ENCODE results near the gene CEP83. TPM values are rescaled to one million over a fixed set of nuclear protein-coding genes. Genes with fewer than 3 reads are reported as not detected.
A peak's percentile ranks its signal among the peaks of the same experiment; 100 is the strongest.

CEP83 gene, protein sequence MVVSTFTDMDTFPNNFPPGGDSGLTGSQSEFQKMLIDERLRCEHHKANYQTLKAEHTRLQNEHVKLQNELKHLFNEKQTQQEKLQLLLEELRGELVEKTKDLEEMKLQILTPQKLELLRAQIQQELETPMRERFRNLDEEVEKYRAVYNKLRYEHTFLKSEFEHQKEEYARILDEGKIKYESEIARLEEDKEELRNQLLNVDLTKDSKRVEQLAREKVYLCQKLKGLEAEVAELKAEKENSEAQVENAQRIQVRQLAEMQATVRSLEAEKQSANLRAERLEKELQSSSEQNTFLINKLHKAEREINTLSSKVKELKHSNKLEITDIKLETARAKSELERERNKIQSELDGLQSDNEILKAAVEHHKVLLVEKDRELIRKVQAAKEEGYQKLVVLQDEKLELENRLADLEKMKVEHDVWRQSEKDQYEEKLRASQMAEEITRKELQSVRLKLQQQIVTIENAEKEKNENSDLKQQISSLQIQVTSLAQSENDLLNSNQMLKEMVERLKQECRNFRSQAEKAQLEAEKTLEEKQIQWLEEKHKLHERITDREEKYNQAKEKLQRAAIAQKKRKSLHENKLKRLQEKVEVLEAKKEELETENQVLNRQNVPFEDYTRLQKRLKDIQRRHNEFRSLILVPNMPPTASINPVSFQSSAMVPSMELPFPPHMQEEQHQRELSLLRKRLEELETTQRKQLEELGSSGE
- 10 to 100 TPM; 23.3 to 26.3 TPM for total RNA-seq

DNA sequence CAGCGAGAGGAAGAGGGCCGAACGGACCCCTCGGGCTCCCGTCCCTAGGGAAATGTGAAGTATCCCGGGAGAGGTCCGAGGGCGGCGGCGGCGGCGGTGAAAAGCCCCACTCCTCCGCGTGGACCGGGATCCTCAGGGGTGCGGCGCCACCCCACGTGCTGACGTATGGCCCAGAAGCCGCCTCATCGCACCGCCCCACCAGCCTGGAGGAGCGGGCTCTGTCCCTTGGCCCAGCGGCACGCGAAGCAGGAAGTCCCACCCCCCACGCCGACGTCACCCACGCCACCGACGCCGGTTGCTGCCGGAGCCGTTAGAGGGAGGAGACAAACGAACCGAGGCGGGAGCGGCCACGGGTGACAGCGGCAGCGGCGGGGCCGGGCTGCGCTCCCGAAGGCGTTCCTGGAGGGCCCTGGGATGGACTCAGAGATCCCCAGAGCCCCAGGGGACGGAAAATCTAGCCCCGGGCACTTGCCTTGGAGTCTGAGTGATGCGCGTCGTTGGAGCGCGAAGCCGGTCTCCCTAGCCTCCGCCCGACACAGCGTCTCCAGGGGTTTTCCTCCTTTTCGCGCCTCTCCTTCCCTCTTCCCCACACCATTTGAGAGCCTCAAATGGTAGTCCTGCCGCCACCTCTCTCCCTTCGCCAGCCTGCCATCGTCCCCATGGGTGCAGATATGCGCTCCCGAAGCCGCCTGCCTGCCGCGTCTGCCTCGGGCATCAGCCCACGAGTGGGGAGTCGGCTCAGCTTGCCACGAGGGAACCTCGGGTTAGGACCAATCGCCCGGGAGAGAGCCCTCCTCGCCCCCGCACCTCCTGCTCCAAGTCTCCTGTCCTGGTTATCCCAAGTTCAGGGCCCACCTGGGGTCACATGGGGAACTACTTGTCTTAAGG lies at the start of gene CEP83:
TSS of gene CEP83 (minus strand) at position 140 of the 888 bp plus-strand sequence. CDS start 47,377 bp downstream, outside the sequence.
- Mint-ChIP-seq H3K9me3 (peaks cover 6 to 7% of the 10 kb centered on the region in 2 donors), H3K36me3 (ENCODE audit: insufficient read depth in 2 of 2) (peaks cover 10 to 14% of the 10 kb centered on the region in 2 donors), H3K4me3 (peak within 1 kb of the TSS; percentile 97 to 98), H3K4me1 (ENCODE audit: low read depth) (peaks cover 38% of the 10 kb centered on the region), H3K27me3 (ENCODE audit: low read depth) (peaks cover 13% of the 10 kb centered on the region), H3K27ac (peak within 1 kb of the TSS; percentile 97)
- DNase-seq, result peak; percentile 98 to 99
- ATAC-seq (replicated peaks in 1 of 2), result peak; percentile 99

DNA sequence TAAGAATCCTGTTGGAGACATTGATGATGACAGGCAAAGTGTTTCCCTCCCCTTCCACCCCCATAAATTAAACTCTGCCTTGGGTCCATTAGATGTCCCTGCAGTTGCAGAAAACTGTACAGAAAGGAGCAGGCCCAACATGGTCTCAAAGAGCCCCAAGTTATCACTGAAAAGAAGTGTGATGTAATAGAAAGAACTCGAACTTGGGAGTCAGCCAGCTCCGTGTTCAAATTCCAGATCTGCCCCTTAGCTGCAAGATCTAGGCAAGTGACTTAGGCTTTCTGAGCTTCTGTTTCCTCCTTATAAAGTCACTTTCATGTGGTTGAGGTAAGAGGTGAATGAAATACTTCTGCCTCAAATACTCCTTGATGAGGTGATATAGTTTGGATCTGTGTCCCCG lies 49.6 kb upstream of the CEP83 start:
- no peaks in the 10 kb centered on the region for H3K36me3 Mint-ChIP-seq (ENCODE audit: insufficient read depth in 2 of 2)
- no peaks in the 10 kb centered on the region for H3K27me3 Mint-ChIP-seq (ENCODE audit: low read depth)
- no peaks in the 10 kb centered on the region for H3K4me1 Mint-ChIP-seq (ENCODE audit: low read depth)
- H3K4me3 Mint-ChIP-seq, result no peak overlapping the region
- ATAC-seq (replicated peaks in 1 of 2) (no peak), DNase-seq (no peak)
- H3K9me3 Mint-ChIP-seq, result peaks cover 0 to 2% of the 10 kb centered on the region in 2 donors
- no peak overlapping the region for H3K27ac Mint-ChIP-seq

DNA sequence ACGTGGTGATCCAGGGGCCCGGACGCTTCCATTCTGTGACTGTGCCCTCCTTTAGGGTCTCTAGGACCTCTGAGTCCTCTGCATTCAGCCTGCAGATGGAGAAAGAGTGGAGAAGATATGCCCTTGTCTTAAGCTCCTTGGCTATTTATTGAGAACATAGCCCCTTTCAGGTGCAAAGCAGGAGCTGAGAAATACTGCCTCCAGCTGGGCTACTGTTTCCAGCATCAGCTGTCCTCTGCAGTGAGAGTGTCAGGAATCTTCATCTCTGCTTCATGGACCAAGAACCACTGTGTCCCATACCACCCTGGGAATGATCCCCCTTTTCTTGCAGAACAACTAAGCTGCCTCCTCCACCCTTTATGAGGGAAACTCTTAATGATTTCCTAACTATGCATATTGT lies 47.8 kb upstream of the CEP83 start:
- H3K4me3 Mint-ChIP-seq, result no peak overlapping the region
- H3K27ac Mint-ChIP-seq, result no peak overlapping the region
- H3K9me3 Mint-ChIP-seq, result peaks cover 0 to 2% of the 10 kb centered on the region in 2 donors
- H3K4me1 Mint-ChIP-seq (ENCODE audit: low read depth), result no peaks in the 10 kb centered on the region
- H3K36me3 Mint-ChIP-seq (ENCODE audit: insufficient read depth in 2 of 2), result peaks cover 0 to 1% of the 10 kb centered on the region in 2 donors
- H3K27me3 Mint-ChIP-seq (ENCODE audit: low read depth), result no peaks in the 10 kb centered on the region
- no peak for DNase-seq
- no peak for ATAC-seq (replicated peaks in 1 of 2)

DNA sequence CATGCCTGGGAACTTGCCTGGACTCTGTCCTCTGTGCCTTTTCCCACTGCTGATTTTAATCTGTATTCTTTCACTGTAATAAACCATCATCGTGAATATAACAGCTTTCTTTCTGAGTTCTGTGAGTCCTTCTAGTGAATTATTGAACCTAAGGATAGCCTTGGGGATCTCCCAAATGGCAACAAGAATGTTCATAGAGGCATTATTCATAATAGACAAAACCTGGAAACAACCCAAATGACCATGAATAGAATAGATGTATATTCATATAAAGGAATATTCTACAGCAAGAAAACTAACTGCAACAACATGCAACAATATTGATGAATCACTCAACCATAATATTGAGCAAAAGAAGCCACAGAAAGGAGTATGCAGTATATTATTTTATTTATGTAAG lies 44.7 kb upstream of the CEP83 start:
- peaks cover 2 to 4% of the 10 kb centered on the region in 2 donors for H3K9me3 Mint-ChIP-seq
- no peak overlapping the region for H3K4me3 Mint-ChIP-seq
- ATAC-seq (replicated peaks in 1 of 2) (no peak), DNase-seq (no peak)
- no peak overlapping the region for H3K27ac Mint-ChIP-seq
- peaks cover 4 to 5% of the 10 kb centered on the region in 2 donors for H3K36me3 Mint-ChIP-seq (ENCODE audit: insufficient read depth in 2 of 2)
- no peaks in the 10 kb centered on the region for H3K27me3 Mint-ChIP-seq (ENCODE audit: low read depth)
- peaks cover 5% of the 10 kb centered on the region for H3K4me1 Mint-ChIP-seq (ENCODE audit: low read depth)

DNA sequence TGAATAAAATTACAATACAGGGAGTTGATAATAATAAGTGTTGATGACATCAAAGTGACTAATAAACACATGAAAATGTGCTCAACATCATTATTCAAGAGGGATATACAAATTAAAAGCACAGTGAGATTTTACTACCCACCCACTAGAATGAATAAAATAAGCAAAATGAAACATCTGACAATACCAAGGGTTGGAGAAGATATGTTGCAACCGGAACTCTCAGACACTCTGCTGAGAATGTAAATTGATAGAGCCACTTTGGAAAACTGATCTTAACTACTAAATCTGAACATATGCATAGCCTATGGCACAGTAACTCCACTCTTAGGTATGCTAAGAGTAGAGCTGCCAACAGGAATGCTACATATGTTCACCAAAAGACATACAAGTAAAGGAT lies 44.0 kb upstream of the CEP83 start:
- DNase-seq, result no peak
- peaks cover 5% of the 10 kb centered on the region for H3K4me1 Mint-ChIP-seq (ENCODE audit: low read depth)
- no peak overlapping the region for H3K27ac Mint-ChIP-seq
- H3K9me3 Mint-ChIP-seq, result peaks cover 3 to 5% of the 10 kb centered on the region in 2 donors
- ATAC-seq (replicated peaks in 1 of 2), result no peak
- H3K36me3 Mint-ChIP-seq (ENCODE audit: insufficient read depth in 2 of 2), result peaks cover 4 to 5% of the 10 kb centered on the region in 2 donors
- no peaks in the 10 kb centered on the region for H3K27me3 Mint-ChIP-seq (ENCODE audit: low read depth)
- no peak overlapping the region for H3K4me3 Mint-ChIP-seq

DNA sequence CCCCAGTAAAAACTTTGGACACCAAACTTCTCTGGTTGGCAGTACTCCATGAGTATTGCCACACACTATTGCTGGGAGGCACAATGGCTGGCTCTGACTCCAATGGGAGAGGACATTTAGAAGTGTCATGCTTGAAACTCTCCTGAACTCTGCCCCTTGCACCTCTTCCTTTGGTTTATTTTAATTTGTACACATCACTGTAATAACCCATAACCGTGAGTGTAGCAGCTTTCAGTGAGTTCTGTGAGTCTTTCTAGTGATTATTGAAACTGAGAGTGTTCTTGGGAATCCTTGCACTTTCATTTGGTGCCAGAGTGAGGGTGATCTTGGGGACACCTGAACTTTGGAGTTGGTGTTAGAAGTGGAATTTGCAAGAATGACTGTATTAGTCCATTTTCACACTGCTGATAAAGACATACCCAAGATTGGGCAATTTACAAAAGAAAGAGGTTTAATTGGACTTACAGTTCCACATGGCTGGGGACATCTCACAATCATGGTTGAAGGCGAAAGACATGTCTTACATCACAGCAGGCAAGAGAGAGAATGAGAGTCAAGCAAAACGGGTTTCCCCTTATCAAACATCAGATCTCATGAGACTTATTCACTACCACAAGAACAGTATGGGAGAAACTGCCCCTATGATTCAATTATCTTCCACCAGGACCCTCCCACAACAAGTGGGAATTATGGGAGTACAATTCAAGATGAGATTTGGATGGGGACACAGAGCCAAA lies 41.3 kb upstream of the CEP83 start:
- H3K27me3 Mint-ChIP-seq (ENCODE audit: low read depth), result no peaks in the 10 kb centered on the region
- peaks cover 5 to 8% of the 10 kb centered on the region in 2 donors for H3K9me3 Mint-ChIP-seq
- peaks cover 5% of the 10 kb centered on the region for H3K4me1 Mint-ChIP-seq (ENCODE audit: low read depth)
- no peak for DNase-seq
- H3K27ac Mint-ChIP-seq, result no peak overlapping the region
- H3K36me3 Mint-ChIP-seq (ENCODE audit: insufficient read depth in 2 of 2), result peaks cover 7 to 8% of the 10 kb centered on the region in 2 donors
- no peak for ATAC-seq (replicated peaks in 1 of 2)
- no peak overlapping the region for H3K4me3 Mint-ChIP-seq

DNA sequence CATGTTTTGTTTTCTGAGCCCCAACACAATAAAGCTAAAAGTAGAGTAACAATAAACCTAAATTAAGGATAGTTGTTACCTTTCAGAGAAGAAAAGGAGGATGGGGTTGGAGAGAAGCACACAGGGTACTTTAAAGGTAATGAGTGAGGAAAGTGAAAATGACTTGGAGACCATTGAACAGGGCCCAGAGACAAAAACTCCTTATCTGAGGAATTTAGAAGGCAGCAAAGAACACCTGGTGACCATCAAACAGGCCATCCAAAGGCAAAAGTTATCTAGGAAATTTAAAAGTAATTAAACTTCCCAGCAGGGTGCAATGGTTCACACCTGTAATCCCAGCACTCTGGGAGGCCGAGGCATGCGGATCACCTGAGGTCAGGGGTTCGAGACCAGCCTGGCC lies 39.0 kb upstream of the CEP83 start:
- Mint-ChIP-seq H3K36me3 (ENCODE audit: insufficient read depth in 2 of 2) (peaks cover 7 to 8% of the 10 kb centered on the region in 2 donors), H3K27me3 (ENCODE audit: low read depth) (peaks cover 3% of the 10 kb centered on the region), H3K4me1 (ENCODE audit: low read depth) (peaks cover 5% of the 10 kb centered on the region), H3K27ac (no peak overlapping the region), H3K4me3 (no peak overlapping the region), H3K9me3 (peaks cover 5 to 8% of the 10 kb centered on the region in 2 donors)
- DNase-seq (no peak), ATAC-seq (replicated peaks in 1 of 2) (no peak)

DNA sequence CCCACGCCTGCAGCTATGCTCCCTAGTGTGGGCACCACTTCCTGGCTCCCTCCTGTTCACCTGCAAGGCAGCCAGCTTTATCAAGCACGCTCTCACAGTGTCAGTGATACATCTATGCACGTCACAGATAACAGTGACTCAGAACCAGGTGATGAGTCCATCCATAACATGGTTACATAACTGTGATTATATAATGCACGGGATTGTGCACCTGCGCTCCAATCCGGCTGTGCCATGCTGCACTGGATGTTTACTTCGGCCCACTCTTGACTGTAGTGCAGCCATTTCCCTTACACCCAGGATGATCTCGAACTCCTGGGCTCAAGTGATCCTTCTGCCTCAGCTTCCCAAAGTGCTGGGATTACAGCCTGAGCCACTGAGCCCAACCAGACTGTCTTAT lies 38.4 kb upstream of the CEP83 start:
- H3K36me3 Mint-ChIP-seq (ENCODE audit: insufficient read depth in 2 of 2), result peaks cover 7 to 8% of the 10 kb centered on the region in 2 donors
- H3K9me3 Mint-ChIP-seq, result peaks cover 7 to 8% of the 10 kb centered on the region in 2 donors
- no peak overlapping the region for H3K4me3 Mint-ChIP-seq
- peaks cover 5% of the 10 kb centered on the region for H3K4me1 Mint-ChIP-seq (ENCODE audit: low read depth)
- no peak overlapping the region for H3K27ac Mint-ChIP-seq
- DNase-seq (no peak), ATAC-seq (replicated peaks in 1 of 2) (no peak)
- H3K27me3 Mint-ChIP-seq (ENCODE audit: low read depth), result peaks cover 6% of the 10 kb centered on the region

DNA sequence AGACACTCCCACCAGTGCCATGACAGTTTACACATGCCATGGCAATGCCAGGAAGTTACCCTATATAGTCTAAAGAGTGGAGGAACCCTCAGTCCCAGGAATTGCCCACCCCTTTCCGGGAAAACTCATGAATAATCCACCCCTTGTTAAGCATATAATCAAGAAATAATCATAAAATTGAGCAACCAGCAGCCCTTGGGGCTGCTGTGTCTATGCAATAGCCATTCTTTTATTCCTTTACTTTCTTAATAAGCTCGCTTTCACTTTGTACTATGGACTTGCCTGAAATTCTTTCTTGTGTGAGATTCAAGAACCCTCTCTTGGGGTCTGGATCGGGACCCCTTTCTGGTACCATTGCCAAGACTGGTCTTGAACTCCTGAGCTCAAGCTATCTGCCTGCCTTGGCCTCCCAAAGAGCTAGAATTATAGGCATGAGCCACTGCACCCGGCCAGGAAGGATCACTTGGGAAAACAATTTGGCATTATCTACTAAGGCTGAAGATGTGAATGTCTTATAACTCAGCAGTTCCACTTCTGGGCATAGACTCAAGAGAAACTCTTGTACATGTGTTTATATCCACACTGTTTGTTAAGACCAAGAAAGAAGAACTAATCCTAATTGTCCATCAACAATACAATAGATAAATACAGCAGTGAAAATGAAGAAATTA lies 35.9 kb upstream of the CEP83 start:
- Mint-ChIP-seq H3K9me3 (peaks cover 4 to 6% of the 10 kb centered on the region in 2 donors), H3K27me3 (ENCODE audit: low read depth) (peaks cover 11% of the 10 kb centered on the region), H3K27ac (no peak overlapping the region), H3K4me1 (ENCODE audit: low read depth) (no peaks in the 10 kb centered on the region), H3K4me3 (no peak overlapping the region), H3K36me3 (ENCODE audit: insufficient read depth in 2 of 2) (peaks cover 4 to 5% of the 10 kb centered on the region in 2 donors)
- DNase-seq, result no peak
- no peak for ATAC-seq (replicated peaks in 1 of 2)

DNA sequence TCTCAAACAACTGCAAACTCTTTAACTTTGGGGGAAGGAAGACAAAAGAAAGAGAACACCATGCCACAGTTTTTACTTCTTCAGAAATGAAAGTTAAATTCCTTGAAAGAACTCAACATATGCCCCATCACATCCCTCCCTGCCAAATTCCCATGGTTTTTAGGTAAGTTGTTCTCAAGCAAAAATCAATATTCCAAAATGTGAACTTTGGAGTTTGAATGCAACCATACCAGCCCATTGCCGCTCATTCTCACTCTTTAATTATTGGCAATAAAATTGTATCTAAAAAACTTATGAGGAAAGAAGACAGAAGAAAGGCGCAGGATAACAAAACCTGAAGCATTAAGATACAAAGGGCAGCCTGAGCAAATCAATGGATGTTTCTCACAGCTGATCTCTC lies 31.8 kb upstream of the CEP83 start:
- no peak for ATAC-seq (replicated peaks in 1 of 2)
- Mint-ChIP-seq H3K27ac (no peak overlapping the region), H3K4me3 (no peak overlapping the region), H3K27me3 (ENCODE audit: low read depth) (peaks cover 11% of the 10 kb centered on the region), H3K36me3 (ENCODE audit: insufficient read depth in 2 of 2) (no peaks in the 10 kb centered on the region), H3K9me3 (peaks cover 0 to 1% of the 10 kb centered on the region in 2 donors), H3K4me1 (ENCODE audit: low read depth) (no peaks in the 10 kb centered on the region)
- no peak for DNase-seq

DNA sequence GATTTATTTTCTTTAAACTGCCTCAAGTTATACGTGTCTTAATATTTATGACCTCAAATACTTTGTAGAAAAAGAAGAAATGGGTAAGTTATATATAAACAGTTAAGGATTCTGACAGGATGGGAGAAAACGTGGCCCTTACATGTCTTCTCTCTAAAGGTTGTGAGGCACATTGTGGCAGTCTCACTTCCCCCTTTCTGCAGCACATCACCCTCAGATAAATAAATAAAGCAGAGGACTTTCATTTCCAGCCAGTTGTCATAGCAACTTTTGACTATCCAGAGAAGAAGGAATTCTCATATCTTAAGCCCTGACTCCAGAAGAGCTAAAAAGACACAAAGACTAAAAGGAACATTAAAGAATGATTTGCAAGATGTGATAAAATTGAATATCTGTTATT lies 28.8 kb upstream of the CEP83 start:
- no peak for ATAC-seq (replicated peaks in 1 of 2)

DNA sequence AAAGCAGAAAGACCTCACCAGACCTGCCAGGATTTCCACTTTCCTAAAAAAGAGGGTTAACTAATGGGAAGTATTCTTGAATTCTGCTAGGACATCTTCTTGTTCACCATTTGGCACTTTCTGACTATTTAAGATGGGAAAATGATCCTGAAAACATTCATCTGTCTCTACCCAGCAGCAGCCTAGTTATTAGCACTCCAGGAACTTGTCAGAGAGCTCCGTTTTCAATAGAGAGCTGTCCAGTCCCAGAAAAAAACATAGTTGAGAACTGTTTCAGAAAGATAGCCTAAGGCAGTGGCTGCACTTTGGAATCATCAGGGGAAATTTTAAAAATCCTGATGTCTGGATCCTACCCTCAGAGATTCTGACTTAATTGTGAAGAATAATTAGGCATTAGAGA lies 22.1 kb upstream of the CEP83 start:
- Mint-ChIP-seq H3K4me3 (no peak overlapping the region), H3K4me1 (ENCODE audit: low read depth) (no peaks in the 10 kb centered on the region), H3K27ac (no peak overlapping the region), H3K9me3 (peaks cover 0 to 1% of the 10 kb centered on the region in 2 donors), H3K36me3 (ENCODE audit: insufficient read depth in 2 of 2) (no peaks in the 10 kb centered on the region), H3K27me3 (ENCODE audit: low read depth) (no peaks in the 10 kb centered on the region)
- ATAC-seq (replicated peaks in 1 of 2), result no peak
- DNase-seq, result no peak

More for the DNA sequence above, 28.8 kb upstream of the CEP83 start:
- Mint-ChIP-seq H3K27ac (no peak overlapping the region), H3K9me3 (peaks cover 0 to 1% of the 10 kb centered on the region in 2 donors), H3K4me1 (ENCODE audit: low read depth) (no peaks in the 10 kb centered on the region), H3K36me3 (ENCODE audit: insufficient read depth in 2 of 2) (no peaks in the 10 kb centered on the region), H3K27me3 (ENCODE audit: low read depth) (peaks cover 6% of the 10 kb centered on the region), H3K4me3 (no peak overlapping the region)
- no peak for DNase-seq
